IMR-90 (cell line): ENCODE data around the gene ST14. TPM values are rescaled to one million over a fixed set of nuclear protein-coding genes. Genes with fewer than 3 reads are reported as not detected.

ENCODE experiments used
- ATAC-seq: fragments of 200-7000 bp; cut with Tn5 transposase; 2 replicates; pipeline ENCODE4 v1.9.1; 2020; ENCODE audit warnings: low read depth, mild to moderate bottlenecking, moderate library complexity
- BruUV-seq: library from RNA; stranded (reverse); fragments of 400-500 nt; replicated peaks from 2 replicates; lab custom pipeline; 2021; lab: Mats Ljungman, UMichigan
- CTCF ChIA-PET: fragments of 300-600 bp; formaldehyde crosslinking; extraction: SDS; loops from one replicate; lab custom pipeline; 2021; ENCODE audit warnings: antibody characterized with exemption; lab: Yijun Ruan, JAX
- POLR2A ChIA-PET: fragments of 300-600 bp; sonication (Branson Sonifier 250); formaldehyde crosslinking; loops from one replicate; lab custom pipeline; 2022; ENCODE audit warnings: antibody characterized with exemption; ENCODE audit not compliant: unreplicated experiment; lab: Charles Lee
- DNase-seq: peaks from one replicate; pipeline ENCODE4 v3.0.0; 2013
- H2AFZ ChIP-seq: replicated peaks from 2 replicates; pipeline ENCODE3; 2013; ENCODE audit warnings: low read length, mild to moderate bottlenecking; ENCODE audit not compliant: poor library complexity
- H2AK5ac ChIP-seq: 2 replicates; pipeline ENCODE4 v1.6.1; 2013; ENCODE audit warnings: low read depth, low read length, inconsistent platforms
- H2AK9ac ChIP-seq: replicated peaks from 2 replicates; pipeline ENCODE3; 2013; ENCODE audit warnings: mild to moderate bottlenecking, low read depth, low read length, moderate library complexity; ENCODE audit not compliant: poor library complexity
- H2BK120ac ChIP-seq: 2 replicates; pipeline ENCODE4 v1.6.1; 2013; ENCODE audit warnings: low read depth, low read length, inconsistent platforms
- H2BK15ac ChIP-seq: 3 replicates; pipeline ENCODE4 v1.6.1; 2013; ENCODE audit warnings: low read depth, low read length, inconsistent platforms
- H2BK20ac ChIP-seq: 2 replicates; pipeline ENCODE4 v1.6.1; 2013; ENCODE audit warnings: low read depth, mild to moderate bottlenecking, inconsistent platforms, low read length, moderate library complexity
- H2BK5ac ChIP-seq: 2 replicates; pipeline ENCODE4 v1.6.1; 2013; ENCODE audit warnings: mild to moderate bottlenecking, low read depth, low read length, inconsistent platforms; ENCODE audit not compliant: poor library complexity, severe bottlenecking
- H3K14ac ChIP-seq: replicated peaks from 2 replicates; pipeline ENCODE4 v1.6.1; 2013; ENCODE audit warnings: low read depth, low read length, inconsistent platforms
- H3K18ac ChIP-seq: 2 replicates; pipeline ENCODE4 v1.6.1; 2013; ENCODE audit warnings: low read depth, low read length, control low read depth
- H3K23ac ChIP-seq: 2 replicates; pipeline ENCODE4 v1.6.1; 2013; ENCODE audit warnings: low read depth, low read length, inconsistent platforms
- H3K27ac ChIP-seq: 2 replicates; pipeline ENCODE4 v1.5.1; 2013; ENCODE audit warnings: mild to moderate bottlenecking, control low read depth, low read length; ENCODE audit not compliant: insufficient read depth
- H3K27me3 ChIP-seq: 2 replicates; pipeline ENCODE4 v1.6.1; 2013; ENCODE audit warnings: low read length; ENCODE audit not compliant: control insufficient read depth, insufficient read depth
- H3K36me3 ChIP-seq: 2 replicates; pipeline ENCODE4 v1.6.1; 2013; ENCODE audit warnings: low read length, mixed read lengths; ENCODE audit not compliant: control insufficient read depth, insufficient read depth
- H3K4ac ChIP-seq: 2 replicates; pipeline ENCODE4 v1.6.1; 2013; ENCODE audit warnings: low read depth, low read length, inconsistent platforms
- H3K4me1 ChIP-seq: 2 replicates; pipeline ENCODE4 v1.6.1; 2013; ENCODE audit warnings: low read length, mixed read lengths; ENCODE audit not compliant: control insufficient read depth, insufficient read depth
- H3K4me2 ChIP-seq: 2 replicates; pipeline ENCODE4 v1.6.1; 2013; ENCODE audit warnings: low read depth, mild to moderate bottlenecking, control low read depth, low read length, moderate library complexity
- H3K4me3 ChIP-seq: 2 replicates; pipeline ENCODE4 v1.5.1; 2013; ENCODE audit warnings: low read depth, mild to moderate bottlenecking, control low read depth, low read length, moderate library complexity; ENCODE audit not compliant: insufficient read depth
- H3K56ac ChIP-seq: 2 replicates; pipeline ENCODE4 v1.6.1; 2013; ENCODE audit warnings: low read length, inconsistent platforms; ENCODE audit not compliant: insufficient read depth; ENCODE audit errors: extremely low read depth
- H3K79me1 ChIP-seq, 2 experiments: 2 replicates each; pipeline ENCODE4 v1.6.1; 2013; ENCODE audit warnings: low read length in 2 of 2, inconsistent platforms in 1 of 2, low read depth in 1 of 2
- H3K9ac ChIP-seq: 2 replicates; pipeline ENCODE4 v1.6.1; 2013; ENCODE audit warnings: low read depth, low read length, control low read depth
- H3K9me1 ChIP-seq: 2 replicates; pipeline ENCODE4 v1.6.1; 2013; ENCODE audit warnings: low read length, inconsistent platforms; ENCODE audit not compliant: insufficient read depth
- H3K9me3 ChIP-seq: 2 replicates; pipeline ENCODE4 v1.6.1; 2013; ENCODE audit warnings: low read length; ENCODE audit not compliant: control insufficient read depth, insufficient read depth
- H4K20me1 ChIP-seq: 2 replicates; pipeline ENCODE4 v1.6.1; 2013; ENCODE audit warnings: low read length, inconsistent platforms; ENCODE audit not compliant: insufficient read depth
- H4K5ac ChIP-seq: 2 replicates; pipeline ENCODE4 v1.6.1; 2013; ENCODE audit warnings: mild to moderate bottlenecking, low read depth, low read length, control low read depth
- H4K8ac ChIP-seq, 2 experiments: 2 replicates each; pipeline ENCODE4 v1.6.1; 2013; ENCODE audit warnings: low read depth in 2 of 2, low read length in 2 of 2, control low read depth in 1 of 2, inconsistent platforms in 1 of 2
- H4K91ac ChIP-seq: 2 replicates; pipeline ENCODE4 v1.6.1; 2013; ENCODE audit warnings: low read depth, low read length, inconsistent platforms; ENCODE audit not compliant: insufficient read depth
- BHLHE40 ChIP-seq: fragments of 150-350 bp; IDR thresholded peaks from 2 replicates; pipeline ENCODE4 v1.6.1; 2016; ENCODE audit warnings: mild to moderate bottlenecking, low read depth, low read length
- CEBPB ChIP-seq: IDR thresholded peaks from 2 replicates; pipeline ENCODE4 v1.6.1; 2012; ENCODE audit warnings: low read depth, low read length, improper control_type of control experiment
- CHD1 ChIP-seq: IDR thresholded peaks from 2 replicates; pipeline ENCODE4 v1.6.1; 2012; ENCODE audit warnings: low read depth, low read length, improper control_type of control experiment
- CTCF ChIP-seq: conservative IDR thresholded peaks from 2 replicates; pipeline ENCODE4 v1.5.1; 2012; ENCODE audit warnings: mild to moderate bottlenecking, low read depth, low read length, improper control_type of control experiment
- FOS ChIP-seq: fragments of 150-350 bp; IDR thresholded peaks from 2 replicates; pipeline ENCODE4 v1.6.1; 2016; ENCODE audit warnings: low read depth, low read length
- MAFK ChIP-seq: IDR thresholded peaks from 2 replicates; pipeline ENCODE4 v1.6.1; 2012; ENCODE audit warnings: low read depth, low read length, improper control_type of control experiment
- MAZ ChIP-seq: IDR thresholded peaks from 2 replicates; pipeline ENCODE4 v1.6.1; 2012; ENCODE audit warnings: low read depth, mild to moderate bottlenecking, low read length, improper control_type of control experiment, moderate library complexity, borderline replicate concordance
- MXI1 ChIP-seq: IDR thresholded peaks from 2 replicates; pipeline ENCODE4 v1.6.1; 2012; ENCODE audit warnings: low read depth, mild to moderate bottlenecking, low read length, moderate library complexity, borderline replicate concordance
- NFE2L2 ChIP-seq: fragments of 150-350 bp; IDR thresholded peaks from 2 replicates; pipeline ENCODE4 v1.6.1; 2016; ENCODE audit warnings: low read depth, mild to moderate bottlenecking, low read length
- POLR2A ChIP-seq: IDR thresholded peaks from 2 replicates; pipeline ENCODE4 v1.6.1; 2012; ENCODE audit warnings: mild to moderate bottlenecking, low read depth, low read length
- RAD21 ChIP-seq: IDR thresholded peaks from 2 replicates; pipeline ENCODE4 v1.6.1; 2012; ENCODE audit warnings: low read length, improper control_type of control experiment
- RCOR1 ChIP-seq: IDR thresholded peaks from 2 replicates; pipeline ENCODE4 v1.6.1; 2012; ENCODE audit warnings: mild to moderate bottlenecking, low read length, improper control_type of control experiment; ENCODE audit not compliant: insufficient replicate concordance
- RFX5 ChIP-seq: IDR thresholded peaks from 2 replicates; pipeline ENCODE4 v1.8.0; 2012; ENCODE audit warnings: low read depth, mild to moderate bottlenecking, low read length, moderate library complexity
- SMC3 ChIP-seq: fragments of 150-350 bp; IDR thresholded peaks from 2 replicates; pipeline ENCODE4 v1.6.1; 2016; ENCODE audit warnings: low read depth, mild to moderate bottlenecking, antibody characterized with exemption, low read length, moderate library complexity
- USF2 ChIP-seq: fragments of 150-350 bp; IDR thresholded peaks from 2 replicates; pipeline ENCODE4 v1.6.1; 2017; ENCODE audit warnings: mild to moderate bottlenecking, antibody characterized with exemption, low read length, low read depth
- WGBS, 2 experiments: methylation state at CpG; one replicate each; pipeline versions ENCODE4 v1.1.5 to v1.1.7; 2013; ENCODE audit warnings: missing lambda C conversion rate in 2 of 2; ENCODE audit not compliant: insufficient read length in 1 of 2; ENCODE audit errors: extremely low coverage in 2 of 2; 5-methylcytosine and 5-hydroxymethylcytosine counted together
- dilution Hi-C: fragments of 300-500 bp; cut with HindIII; formaldehyde crosslinking; loops from one replicate; pipeline ENCODE4 v1.14.3; 2018; ENCODE audit warnings: low sequenced_read_pairs; ENCODE audit not compliant: unreplicated experiment
- in situ Hi-C: fragments of 300-500 bp; cut with MboI; formaldehyde crosslinking; loops from 3 replicates; pipeline ENCODE4 v1.14.3; 2019; ENCODE audit warnings: low sequenced_read_pairs, inconsistent platforms, mixed read lengths
- intact Hi-C: fragments of 100-400 bp; cut with micrococcal nuclease; formaldehyde crosslinking; loops from 2 replicates; pipeline ENCODE4 v1.10.0; 2022
- polyA plus RNA-seq, 3 experiments: library from polyadenylated mRNA; depleted of rRNA; stranded (reverse); fragments of >200 nt; gene quantifications; 2 replicates each; pipeline ENCODE4 v1.2.3, GENCODE V29; 2012; ENCODE audit warnings: low replicate concordance in 1 of 3
- total RNA-seq: library from RNA; depleted of rRNA; stranded (reverse); fragments of >200 nt; gene quantifications from 2 replicates; pipeline ENCODE4 v1.2.3, GENCODE V29; 2012
- TF ChIP-seq, protein P1 (sequence below): fragments of 150-350 bp; IDR thresholded peaks from 2 replicates; pipeline ENCODE4 v1.6.1; 2016; ENCODE audit warnings: low read depth, mild to moderate bottlenecking, low read length, moderate library complexity, borderline replicate concordance

Gene ST14
- total and polyA plus RNA-seq, 2 of the 4 experiments (the other 2 are of a cell fraction): not detected

GRCh38 chr11:130188047-130188446 lies 28.5 kb downstream of the ST14 start:
- Histone ChIP-seq H2AK5ac (no peak overlapping the region), H3K4me1 (no peaks in the 10 kb centered on the region), H3K23ac (no peak overlapping the region), H3K4ac (no peak overlapping the region), H3K79me1 (no peaks in the 10 kb centered on the region), H3K4me2 (no peak overlapping the region), H3K4me3 (no peak overlapping the region), H3K9ac (no peak overlapping the region), H2AK9ac (no peak overlapping the region), H2BK15ac (no peak overlapping the region), H3K27me3 (peaks cover 22% of the 10 kb centered on the region), H4K91ac (no peak overlapping the region), H4K20me1 (no peaks in the 10 kb centered on the region), H4K8ac (no peak overlapping the region), H2AFZ (no peak overlapping the region), H3K27ac (no peak overlapping the region), H2BK20ac (no peak overlapping the region), H3K9me1 (no peaks in the 10 kb centered on the region), H2BK5ac (no peak overlapping the region), H3K9me3 (no peaks in the 10 kb centered on the region), H3K36me3 (no peaks in the 10 kb centered on the region), H3K18ac (no peak overlapping the region), H3K14ac (no peak overlapping the region), H3K56ac (no peak overlapping the region), H2BK120ac (no peak overlapping the region), H4K5ac (no peak overlapping the region)
- no peak for ATAC-seq
- DNase-seq: no peak
- TF ChIP-seq RAD21 (no peak), FOS (no peak), MAZ (no peak), CHD1 (no peak), CTCF (no peak), USF2 (no peak), BHLHE40 (no peak), MAFK (no peak), RCOR1 (no peak), RFX5 (no peak), SMC3 (no peak), MXI1 (no peak), POLR2A (no peak), CEBPB (no peak), NFE2L2 (no peak)
- TF ChIP-seq, protein P1, sequence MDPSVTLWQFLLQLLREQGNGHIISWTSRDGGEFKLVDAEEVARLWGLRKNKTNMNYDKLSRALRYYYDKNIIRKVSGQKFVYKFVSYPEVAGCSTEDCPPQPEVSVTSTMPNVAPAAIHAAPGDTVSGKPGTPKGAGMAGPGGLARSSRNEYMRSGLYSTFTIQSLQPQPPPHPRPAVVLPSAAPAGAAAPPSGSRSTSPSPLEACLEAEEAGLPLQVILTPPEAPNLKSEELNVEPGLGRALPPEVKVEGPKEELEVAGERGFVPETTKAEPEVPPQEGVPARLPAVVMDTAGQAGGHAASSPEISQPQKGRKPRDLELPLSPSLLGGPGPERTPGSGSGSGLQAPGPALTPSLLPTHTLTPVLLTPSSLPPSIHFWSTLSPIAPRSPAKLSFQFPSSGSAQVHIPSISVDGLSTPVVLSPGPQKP: no peak
- in situ Hi-C loops (no loop called here), intact Hi-C loops (no loop called here), dilution Hi-C loops (no loop called here)
- BruUV-seq: no TSS peak
- ChIA-PET CTCF (no interaction called here), POLR2A (no interaction called here)
- WGBS, 2 experiments: 80% methylated on average over 3 of the region's 14 CpGs; no CpG with 5 or more reads in 1 of the 2 experiments
